Measurements from ENCODE around the gene CEND1.

The CEND1 gene

GRCh38 chr11:788953-789940 lies 643 bp downstream of the CEND1 start:
- no peak for TF ChIP-seq CTCF (IDR thresholded peaks at IDR 0.05; ENCODE audit: borderline replicate concordance, insufficient read depth, low read depth, low read length)
- peak overlapping the region; percentile 49 for H3K4me3 ChIP-seq (ENCODE audit: low read depth, low read length)

- no peak overlapping the region for H3K4me3 ChIP-seq (ENCODE audit: low read depth, low read length)
- peak; percentile 17; the same call in 1 of the 2 replicates for TF ChIP-seq CTCF (IDR thresholded peaks at IDR 0.05; ENCODE audit: borderline replicate concordance, insufficient read depth, low read depth, low read length)
Measured at GRCh38 chr11:788009-788640, 1.8 kb downstream of the CEND1 start.

- H3K4me3 ChIP-seq (ENCODE audit: low read depth, low read length) = no peak overlapping the region
- TF ChIP-seq CTCF (IDR thresholded peaks at IDR 0.05; ENCODE audit: borderline replicate concordance, insufficient read depth, low read depth, low read length) = no peak
Measured at GRCh38 chr11:787084-787675, 2.7 kb downstream of the CEND1 start.

GRCh38 chr11:786235-787083 lies 3.4 kb downstream of the CEND1 start:
- TF ChIP-seq CTCF (IDR thresholded peaks at IDR 0.05; ENCODE audit: borderline replicate concordance, insufficient read depth, low read depth, low read length) = no peak
- no peak overlapping the region for H3K4me3 ChIP-seq (ENCODE audit: low read depth, low read length)

GRCh38 chr11:783581-784015 lies 6.3 kb downstream of the CEND1 start:
- TF ChIP-seq CTCF (IDR thresholded peaks at IDR 0.05; ENCODE audit: borderline replicate concordance, insufficient read depth, low read depth, low read length) = 0 out of 2 replicates have a peak, but pooled peaks have one; percentile 29
- no peak overlapping the region for H3K4me3 ChIP-seq (ENCODE audit: low read depth, low read length)

All from GM12875 (cell line).